ENCODE results near the gene CIDEB. TPM values are rescaled to one million over a fixed set of nuclear protein-coding genes. Genes with fewer than 3 reads are reported as not detected.

Gene CIDEB
- total and polyA plus RNA-seq, 2 of the 4 experiments (the other 2 are of a cell fraction) = under 0.01 to 0.19 TPM

- no CpG with 5 or more reads among the region's 1 CpG for WGBS, 2 experiments (ENCODE audit: extremely low coverage in 2 of 2, insufficient read length in 1 of 2)
- H3K18ac ChIP-seq (ENCODE audit: low read depth, low read length) = no peak overlapping the region
- dilution Hi-C loops (cut with HindIII; ENCODE audit: low sequenced_read_pairs, unreplicated experiment) (no loop called here), in situ Hi-C loops (cut with MboI; ENCODE audit: low sequenced_read_pairs) (no loop called here), intact Hi-C loops (cut with micrococcal nuclease) (no loop called here)
- no peak overlapping the region for H2BK5ac ChIP-seq (ENCODE audit: low read depth, low read length, poor library complexity, severe bottlenecking)
- no peak overlapping the region for H3K56ac ChIP-seq (ENCODE audit: extremely low read depth, insufficient read depth, low read length)
- no TSS peak for BruUV-seq (replicated peaks)
- no peaks in the 10 kb centered on the region for H3K4me1 ChIP-seq (ENCODE audit: control insufficient read depth, insufficient read depth, low read length)
- no peaks in the 10 kb centered on the region for H3K9me1 ChIP-seq (ENCODE audit: insufficient read depth, low read length)
- no peak overlapping the region for H3K9ac ChIP-seq (ENCODE audit: low read depth, low read length)
- peaks cover 73% of the 10 kb centered on the region for H3K27me3 ChIP-seq (ENCODE audit: control insufficient read depth, insufficient read depth, low read length)
- H3K14ac ChIP-seq (replicated peaks; ENCODE audit: low read depth, low read length) = no peak overlapping the region
- no peak overlapping the region for H3K27ac ChIP-seq (ENCODE audit: insufficient read depth, low read length)
- no peak overlapping the region for H3K4me3 ChIP-seq (ENCODE audit: insufficient read depth, low read depth, low read length)
- no peaks in the 10 kb centered on the region for H3K36me3 ChIP-seq (ENCODE audit: control insufficient read depth, insufficient read depth, low read length)
- ChIA-PET POLR2A (ENCODE audit: unreplicated experiment) (interaction anchor here (0.6 kb wide), 1 partner anchor 207 kb away, joined by 6 read pairs; no protein-coding TSS in a partner anchor), CTCF (no interaction called here)
- H2BK15ac ChIP-seq (ENCODE audit: low read depth, low read length) = no peak overlapping the region
- H2BK20ac ChIP-seq (ENCODE audit: low read depth, low read length) = no peak overlapping the region
- H3K79me1 ChIP-seq (ENCODE audit: low read depth in 1 of 2, low read length in 2 of 2) = no peaks in the 10 kb centered on the region
- H3K9me3 ChIP-seq (ENCODE audit: control insufficient read depth, insufficient read depth, low read length) = no peaks in the 10 kb centered on the region; the same call in 1 of the 2 replicates
- no peak overlapping the region for H3K4me2 ChIP-seq (ENCODE audit: low read depth, low read length)
- no peak overlapping the region for H4K8ac ChIP-seq (ENCODE audit: low read depth in 2 of 2, low read length in 2 of 2)
- no peaks in the 10 kb centered on the region for H4K20me1 ChIP-seq (ENCODE audit: insufficient read depth, low read length)
- no peak overlapping the region for H2AFZ ChIP-seq (replicated peaks; ENCODE audit: low read length, poor library complexity)
- H2BK120ac ChIP-seq (ENCODE audit: low read depth, low read length) = no peak overlapping the region
- H2AK9ac ChIP-seq (replicated peaks; ENCODE audit: low read depth, low read length, poor library complexity) = no peak overlapping the region
- no peak overlapping the region for H2AK5ac ChIP-seq (ENCODE audit: low read depth, low read length)
- no peak for DNase-seq
- no peak overlapping the region for H3K23ac ChIP-seq (ENCODE audit: low read depth, low read length)
- no peak overlapping the region for H3K4ac ChIP-seq (ENCODE audit: low read depth, low read length)
- no peak overlapping the region for H4K5ac ChIP-seq (ENCODE audit: low read depth, low read length)
- no peak overlapping the region for H4K91ac ChIP-seq (ENCODE audit: insufficient read depth, low read depth, low read length)
- no peak for ATAC-seq (ENCODE audit: low read depth)
- TF ChIP-seq CTCF (conservative IDR thresholded peaks at IDR 0.05; ENCODE audit: low read depth, low read length) (no peak), RCOR1 (IDR thresholded peaks at IDR 0.05; ENCODE audit: insufficient replicate concordance, low read length) (no peak), USF2 (IDR thresholded peaks at IDR 0.05; ENCODE audit: low read depth, low read length) (no peak)
Observed at GRCh38 chr14:24340606-24341005, 32.8 kb upstream of the CIDEB start.
